Skeletal muscle tissue (tissue), 4 donors: Measurements from ENCODE around the gene HACL1. TPM values are rescaled to one million over a fixed set of nuclear protein-coding genes. Genes with fewer than 3 reads are reported as not detected.
A peak's percentile ranks its signal among the peaks of the same experiment; 100 is the strongest.

Experiments
- H3K27ac ChIP-seq: one replicate; pipeline ENCODE4 v1.7.0; 2013; ENCODE audit warnings: mild to moderate bottlenecking, low read depth, low read length, inconsistent platforms
- H3K27me3 ChIP-seq, 3 donors: one replicate each; pipeline ENCODE4 v1.7.0; 2013; ENCODE audit warnings: low read length in 3 of 3; ENCODE audit not compliant: control insufficient read depth in 3 of 3, insufficient read depth in 3 of 3
- H3K36me3 ChIP-seq, 3 donors: one replicate each; pipeline ENCODE4 v1.7.0; 2013; ENCODE audit warnings: low read length in 3 of 3; ENCODE audit not compliant: control insufficient read depth in 3 of 3, insufficient read depth in 3 of 3
- H3K4me1 ChIP-seq, 3 donors: one replicate each; pipeline ENCODE4 v1.7.0; 2013; ENCODE audit warnings: low read length in 3 of 3, mild to moderate bottlenecking in 3 of 3; ENCODE audit not compliant: control insufficient read depth in 3 of 3, insufficient read depth in 3 of 3
- H3K4me3 ChIP-seq, 3 donors: one replicate each; pipeline ENCODE4 v1.7.0; 2013; ENCODE audit warnings: low read length in 3 of 3
- H3K9ac ChIP-seq, 3 donors: one replicate each; pipeline ENCODE4 v1.7.0; 2013; ENCODE audit warnings: low read length in 3 of 3, mild to moderate bottlenecking in 3 of 3, moderate library complexity in 2 of 3, low read depth in 1 of 3
- H3K9me3 ChIP-seq, 3 donors: one replicate each; pipeline ENCODE4 v1.7.0; 2013; ENCODE audit warnings: low read length in 3 of 3; ENCODE audit not compliant: control insufficient read depth in 3 of 3
- total RNA-seq: library from RNA; depleted of rRNA; stranded (reverse); fragments of >200 nt; gene quantifications from one replicate; pipeline ENCODE4 v1.2.3, GENCODE V29; 2014
- donor health status: Osteomylitis.

The HACL1 gene
- 16.7 TPM for total RNA-seq

GRCh38 chr3:15601399-15602145 is at the start of gene HACL1, which contains the start of gene BTD:
HACL1 (minus strand) TSS chr3:15601569; CDS start chr3:15601463, 106 bp downstream.
BTD (plus strand) TSS chr3:15601745; CDS start chr3:15635440, 33,695 bp downstream.
- peaks cover 19 to 31% (median 25%) of the 10 kb centered on the region in 3 donors for H3K4me1 ChIP-seq
- H3K36me3 ChIP-seq = peaks cover 7 to 29% (median 21%) of the 10 kb centered on the region in 3 donors
- H3K27ac ChIP-seq = peak within 1 kb of the TSS; percentile 81

GRCh38 chr3:15649858-15650257 is 48.5 kb upstream of the HACL1 start:
- Histone ChIP-seq H3K36me3 (no peaks in the 10 kb centered on the region), H3K9ac (no peak overlapping the region), H3K4me3 (no peak overlapping the region), H3K4me1 (peaks cover 30 to 31% (median 30%) of the 10 kb centered on the region in 3 donors), H3K27me3 (no peaks in the 10 kb centered on the region), H3K9me3 (no peaks in the 10 kb centered on the region), H3K27ac (no peak overlapping the region)

More at GRCh38 chr3:15601399-15602145, at the start of gene HACL1, which contains the start of gene BTD:
- Histone ChIP-seq H3K9ac (peak within 1 kb of the TSS; percentile 87 to 94 (median 94)), H3K27me3 (no peaks in the 10 kb centered on the region), H3K4me3 (peak within 1 kb of the TSS; percentile 79 to 100 (median 99)), H3K9me3 (no peaks in the 10 kb centered on the region)

GRCh38 chr3:15649341-15649740 is 48.0 kb upstream of the HACL1 start:
- Histone ChIP-seq H3K36me3 (peaks cover 0 to 4% (median 3%) of the 10 kb centered on the region in 3 donors), H3K9ac (no peak overlapping the region), H3K4me3 (no peak overlapping the region), H3K27me3 (no peaks in the 10 kb centered on the region), H3K9me3 (no peaks in the 10 kb centered on the region), H3K4me1 (peaks cover 30 to 31% (median 31%) of the 10 kb centered on the region in 3 donors), H3K27ac (no peak overlapping the region)

- Histone ChIP-seq H3K9me3 (no peaks in the 10 kb centered on the region), H3K36me3 (peaks cover 0 to 5% (median 4%) of the 10 kb centered on the region in 3 donors), H3K27me3 (no peaks in the 10 kb centered on the region), H3K4me3 (peak overlapping the region in 2 of 3 donors; percentile 10 to 36), H3K27ac (peak overlapping the region; percentile 72), H3K4me1 (peaks cover 30 to 31% (median 31%) of the 10 kb centered on the region in 3 donors), H3K9ac (peak overlapping the region; percentile 10 to 66 (median 40))
Measured at GRCh38 chr3:15647611-15648167, 46.3 kb upstream of the HACL1 start.

- Histone ChIP-seq H3K9ac (peak overlapping the region in 2 of 3 donors; percentile 27 to 66), H3K4me1 (peaks cover 30 to 31% (median 31%) of the 10 kb centered on the region in 3 donors)
Measured at GRCh38 chr3:15646851-15647511, 45.6 kb upstream of the HACL1 start.

GRCh38 chr3:15645740-15646501 is 44.6 kb upstream of the HACL1 start:
- H3K9me3 ChIP-seq = no peaks in the 10 kb centered on the region
- no peaks in the 10 kb centered on the region for H3K27me3 ChIP-seq
- peaks cover 37 to 41% (median 37%) of the 10 kb centered on the region in 3 donors for H3K4me1 ChIP-seq
- H3K36me3 ChIP-seq = peaks cover 0 to 7% (median 5%) of the 10 kb centered on the region in 3 donors
- H3K9ac ChIP-seq = peak overlapping the region in 2 of 3 donors; percentile 24 to 66
- peak overlapping the region in 2 of 3 donors; percentile 15 to 40 for H3K4me3 ChIP-seq
- H3K27ac ChIP-seq = peak overlapping the region; percentile 87

More at GRCh38 chr3:15646851-15647511, 45.6 kb upstream of the HACL1 start:
- H3K27ac ChIP-seq = peak overlapping the region; percentile 72
- peak overlapping the region in 1 of 3 donors; percentile 10 for H3K4me3 ChIP-seq
- H3K9me3 ChIP-seq = no peaks in the 10 kb centered on the region
- H3K36me3 ChIP-seq = peaks cover 0 to 7% (median 5%) of the 10 kb centered on the region in 3 donors
- no peaks in the 10 kb centered on the region for H3K27me3 ChIP-seq

- peak overlapping the region; percentile 87 for H3K27ac ChIP-seq
Measured at GRCh38 chr3:15645246-15645645, 43.9 kb upstream of the HACL1 start.

GRCh38 chr3:15638891-15639262 is 37.5 kb upstream of the HACL1 start:
- Histone ChIP-seq H3K27ac (peak overlapping the region; percentile 90), H3K9ac (no peak overlapping the region), H3K4me3 (no peak overlapping the region), H3K9me3 (no peaks in the 10 kb centered on the region), H3K36me3 (peaks cover 0 to 3% (median 0%) of the 10 kb centered on the region in 3 donors), H3K4me1 (peaks cover 51 to 60% (median 60%) of the 10 kb centered on the region in 3 donors), H3K27me3 (no peaks in the 10 kb centered on the region)

More at GRCh38 chr3:15645246-15645645, 43.9 kb upstream of the HACL1 start:
- no peak overlapping the region for H3K4me3 ChIP-seq
- H3K9me3 ChIP-seq = no peaks in the 10 kb centered on the region
- H3K9ac ChIP-seq = peak overlapping the region in 2 of 3 donors; percentile 24 to 46
- peaks cover 38 to 43% (median 39%) of the 10 kb centered on the region in 3 donors for H3K4me1 ChIP-seq
- peaks cover 0 to 7% (median 5%) of the 10 kb centered on the region in 3 donors for H3K36me3 ChIP-seq
- H3K27me3 ChIP-seq = no peaks in the 10 kb centered on the region
